Esophagus squamous epithelium (tissue), 5 donors: Measurements from ENCODE around the gene FMN2. TPM values are rescaled to one million over a fixed set of nuclear protein-coding genes. Genes with fewer than 3 reads are reported as not detected.
"Not testable (repeated sequence)": the region's sequence is repeated elsewhere in the genome, so short reads cannot be mapped to it uniquely, and the experiment has no call there.

Source experiments
- DNase-seq: peaks from one replicate; lab custom pipeline; 2025; lab: John Stamatoyannopoulos, UW
- H3K27ac ChIP-seq, 4 donors: fragments of 200-600 bp; sonication (generic); one replicate each; pipeline ENCODE4 v1.5.1; 2016 to 2019; ENCODE audit warnings: mild to moderate bottlenecking in 1 of 4
- H3K27me3 ChIP-seq, 4 donors: fragments of 200-600 bp; sonication (generic); 1 replicate in 3 of 4; 2 replicates in 1 of 4; pipeline versions ENCODE4 v1.5.1 to v1.6.0; 2017 to 2021; ENCODE audit warnings: antibody characterized with exemption in 1 of 4
- H3K36me3 ChIP-seq, 3 donors: fragments of 200-600 bp; sonication (generic); one replicate each; pipeline ENCODE4 v1.5.1; 2016 to 2019
- H3K4me1 ChIP-seq, 3 donors: fragments of 200-600 bp; sonication (generic); one replicate each; pipeline ENCODE4 v1.5.1; 2017 to 2019
- H3K4me3 ChIP-seq, 4 donors: fragments of 200-600 bp; sonication (generic); 1 replicate in 3 of 4; 2 replicates in 1 of 4; pipeline ENCODE4 v1.5.1; 2016 to 2019; ENCODE audit warnings: mild to moderate bottlenecking in 2 of 4, moderate library complexity in 1 of 4
- H3K9me3 ChIP-seq, 3 donors: fragments of 200-600 bp; sonication (generic); one replicate each; pipeline ENCODE4 v1.5.1; 2016 to 2019
- CTCF ChIP-seq, 6 experiments: fragments of 450-650 bp in 4 of 6; fragments of 200-600 bp in 2 of 6; sonication (generic) in 2 of 6; IDR thresholded peaks; one replicate each; pipeline ENCODE4 v1.5.1; 2016 to 2019; ENCODE audit warnings: antibody characterized with exemption in 6 of 6, mild to moderate bottlenecking in 4 of 6, moderate library complexity in 4 of 6
- POLR2A ChIP-seq, 4 donors: fragments of 450-650 bp; IDR thresholded peaks; one replicate each; pipeline ENCODE4 v1.6.1; 2017; ENCODE audit warnings: antibody characterized with exemption in 4 of 4, mild to moderate bottlenecking in 4 of 4, moderate library complexity in 3 of 4
- WGBS, 2 donors: methylation state at CpG; one replicate each; pipeline ENCODE4 v1.1.5; 2018; 5-methylcytosine and 5-hydroxymethylcytosine counted together
- intact Hi-C: fragments of 100-400 bp; cut with DNase I; formaldehyde crosslinking; loops from one replicate; pipeline ENCODE4 v1.15.0; 2022
- total RNA-seq, 4 donors: library from RNA; depleted of rRNA; stranded (reverse); fragments of >200 nt; gene quantifications; one replicate each; pipeline ENCODE4 v1.1.0, GENCODE V29; 2016
- donor health status: DM: yes; HTN: yes; CAD: no.

The FMN2 gene
- total RNA-seq, 4 donors from 2014 or later: 0.19 to 0.35 TPM; not detected in 2

- Histone ChIP-seq H3K4me1 (no peaks in the 10 kb centered on the region), H3K9me3 (no peaks in the 10 kb centered on the region), H3K27me3 (no peaks in the 10 kb centered on the region), H3K27ac (no peak overlapping the region), H3K36me3 (no peaks in the 10 kb centered on the region), H3K4me3 (no peak overlapping the region)
- DNase-seq: no peak
- WGBS, 2 donors: 43 to 60% methylated on average over 1 of the region's 1 CpG
- intact Hi-C loops: no loop called here
- TF ChIP-seq CTCF (IDR thresholded peaks at IDR 0.05): no peak
- no peak for TF ChIP-seq POLR2A (IDR thresholded peaks at IDR 0.05)
These were observed 82.2 kb downstream of the FMN2 start for GRCh38 chr1:240173836-240174235.

GRCh38 chr1:240174734-240175133, 83.1 kb downstream of the FMN2 start:
- Histone ChIP-seq H3K9me3 (no peaks in the 10 kb centered on the region), H3K27ac (no peak overlapping the region), H3K4me1 (no peaks in the 10 kb centered on the region), H3K36me3 (no peaks in the 10 kb centered on the region), H3K27me3 (no peaks in the 10 kb centered on the region), H3K4me3 (no peak overlapping the region)
- no peak for TF ChIP-seq CTCF (IDR thresholded peaks at IDR 0.05)
- TF ChIP-seq POLR2A (IDR thresholded peaks at IDR 0.05): no peak
- no peak for DNase-seq
- intact Hi-C loops: no loop called here
- WGBS, 2 donors: 72 to 79% methylated on average over 4 of the region's 4 CpGs

GRCh38 chr1:240178366-240178765, 86.7 kb downstream of the FMN2 start:
- DNase-seq: no peak
- H3K4me3 ChIP-seq: no peak overlapping the region
- H3K27ac ChIP-seq: no peak overlapping the region
- intact Hi-C loops: no loop called here
- TF ChIP-seq CTCF (IDR thresholded peaks at IDR 0.05): no peak
- no peak for TF ChIP-seq POLR2A (IDR thresholded peaks at IDR 0.05)
- no peaks in the 10 kb centered on the region for H3K36me3 ChIP-seq
- no peaks in the 10 kb centered on the region for H3K9me3 ChIP-seq
- no peaks in the 10 kb centered on the region for H3K27me3 ChIP-seq
- no peaks in the 10 kb centered on the region for H3K4me1 ChIP-seq
- WGBS, 2 donors: 79 to 83% methylated on average over 5 of the region's 5 CpGs

GRCh38 chr1:240184682-240185081, 93.0 kb downstream of the FMN2 start:
- intact Hi-C loops, H3K4me3 ChIP-seq, H3K27ac ChIP-seq, H3K36me3 ChIP-seq, H3K9me3 ChIP-seq, H3K27me3 ChIP-seq, DNase-seq, H3K4me1 ChIP-seq: not testable (repeated sequence)
- 84 to 87% methylated on average over 5 of the region's 5 CpGs for WGBS, 2 donors

GRCh38 chr1:240188139-240188538, 96.5 kb downstream of the FMN2 start:
- Histone ChIP-seq H3K4me3 (no peak overlapping the region), H3K27ac (no peak overlapping the region), H3K9me3 (no peaks in the 10 kb centered on the region), H3K27me3 (no peaks in the 10 kb centered on the region), H3K4me1 (no peaks in the 10 kb centered on the region), H3K36me3 (no peaks in the 10 kb centered on the region)
- intact Hi-C loops: no loop called here
- TF ChIP-seq POLR2A (IDR thresholded peaks at IDR 0.05): no peak
- no peak for TF ChIP-seq CTCF (IDR thresholded peaks at IDR 0.05)
- WGBS, 2 donors: 63 to 70% methylated on average over 4 of the region's 4 CpGs
- no peak for DNase-seq

GRCh38 chr1:240189386-240189989, 97.8 kb downstream of the FMN2 start:
- no peak for DNase-seq
- Histone ChIP-seq H3K9me3 (no peaks in the 10 kb centered on the region), H3K27me3 (no peaks in the 10 kb centered on the region), H3K27ac (no peak overlapping the region), H3K4me3 (no peak overlapping the region), H3K4me1 (no peaks in the 10 kb centered on the region), H3K36me3 (no peaks in the 10 kb centered on the region)
- intact Hi-C loops: no loop called here
- WGBS, 2 donors: 37 to 41% methylated on average over 6 of the region's 6 CpGs
- peak in 5 of 6 experiments; percentile 23 to 63 (median 49) for TF ChIP-seq CTCF (IDR thresholded peaks at IDR 0.05)
- TF ChIP-seq POLR2A (IDR thresholded peaks at IDR 0.05): no peak
